GM19240 (cell line): Measurements from ENCODE around the gene RAI1.

Source experiments
- DNase-seq: peaks from one replicate; pipeline ENCODE4 v3.0.0; 2011; ENCODE audit warnings: low spot score; ENCODE audit not compliant: insufficient read length

RAI1 gene

DNA sequence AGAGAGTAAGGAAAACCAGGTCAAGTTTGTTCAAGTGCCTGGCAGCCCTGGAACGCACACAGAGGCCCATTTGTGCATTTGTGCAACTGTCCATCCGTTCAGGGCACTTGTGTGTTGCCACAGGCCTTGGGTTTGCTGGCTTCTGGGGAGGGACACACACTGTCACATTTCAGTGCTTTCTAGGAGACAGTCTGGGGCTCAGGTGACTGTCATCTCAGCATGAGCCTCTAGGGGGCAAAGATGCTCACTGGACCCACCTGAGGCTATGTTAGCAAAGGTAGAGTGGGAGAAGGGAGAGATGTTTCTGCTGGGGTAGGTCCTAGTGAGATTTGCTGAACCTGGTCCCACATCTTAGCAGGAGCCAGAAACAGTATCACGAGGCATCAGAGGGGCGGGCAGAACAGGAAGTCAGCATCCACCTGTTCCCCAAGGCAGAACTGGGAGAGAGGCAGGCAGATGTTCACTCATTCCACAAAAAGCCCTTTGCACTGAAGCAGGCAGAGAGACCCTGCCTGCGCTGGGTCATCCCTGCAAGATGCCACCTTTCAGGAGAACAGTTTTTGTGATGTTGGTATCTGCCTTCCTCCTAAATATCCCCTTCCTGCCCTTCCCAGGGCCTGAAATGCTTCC, 48.5 kb downstream of the RAI1 start:
- peak; percentile 69 for DNase-seq

DNA sequence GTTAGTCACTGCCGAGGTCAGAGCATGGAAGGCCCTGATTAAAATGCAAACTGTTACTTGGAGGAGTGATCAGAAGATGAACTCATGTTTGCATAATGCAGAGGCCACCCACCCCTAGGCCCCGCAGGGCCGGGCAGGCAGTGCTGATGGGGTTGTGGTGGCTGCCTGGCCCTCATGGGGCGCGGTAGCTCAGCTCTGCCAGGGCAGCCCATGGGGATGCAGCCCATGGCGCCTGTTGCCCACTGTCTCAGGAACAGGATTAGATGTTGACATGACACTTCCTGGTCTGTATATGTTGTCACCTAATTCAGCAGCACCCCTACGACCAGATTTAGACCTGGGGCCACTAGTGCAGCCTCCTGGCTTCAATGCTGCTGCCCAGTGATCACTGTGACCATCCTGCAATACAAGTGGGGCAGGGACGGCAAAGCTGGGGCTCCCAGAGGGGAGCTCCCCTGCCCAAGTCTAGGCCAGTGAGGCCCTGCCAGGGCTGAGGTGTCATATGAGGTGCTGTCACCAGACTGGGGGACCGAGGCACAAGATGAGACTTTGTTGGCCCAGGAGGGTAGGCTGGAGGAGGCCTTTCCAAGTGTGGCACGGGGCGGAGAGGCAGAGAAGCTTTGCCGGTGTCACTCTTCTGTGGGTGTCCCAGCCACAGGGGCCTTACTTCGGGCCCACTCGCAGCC, 49.1 kb downstream of the RAI1 start:
- DNase-seq: no peak

DNA sequence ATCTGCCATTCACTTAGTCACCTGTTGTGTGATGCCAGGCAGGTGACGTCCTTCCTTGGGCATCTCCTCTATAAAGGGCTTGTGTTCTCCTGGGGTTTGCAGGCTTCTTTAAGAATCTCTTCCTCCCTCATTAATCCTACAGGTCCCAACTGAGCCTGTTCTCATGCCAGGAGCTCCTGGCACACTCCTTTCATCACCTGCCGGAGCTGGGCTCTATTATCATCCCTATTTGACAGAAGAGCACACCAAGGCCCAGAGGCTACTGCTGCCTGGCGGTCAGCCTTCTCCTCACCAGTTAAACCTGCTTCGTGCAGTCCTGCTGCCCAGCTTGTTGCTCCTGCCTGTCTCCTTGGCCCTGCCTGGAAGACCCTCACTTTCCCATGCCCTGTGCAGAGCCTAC, 51.2 kb downstream of the RAI1 start:
- no peak for DNase-seq

DNA sequence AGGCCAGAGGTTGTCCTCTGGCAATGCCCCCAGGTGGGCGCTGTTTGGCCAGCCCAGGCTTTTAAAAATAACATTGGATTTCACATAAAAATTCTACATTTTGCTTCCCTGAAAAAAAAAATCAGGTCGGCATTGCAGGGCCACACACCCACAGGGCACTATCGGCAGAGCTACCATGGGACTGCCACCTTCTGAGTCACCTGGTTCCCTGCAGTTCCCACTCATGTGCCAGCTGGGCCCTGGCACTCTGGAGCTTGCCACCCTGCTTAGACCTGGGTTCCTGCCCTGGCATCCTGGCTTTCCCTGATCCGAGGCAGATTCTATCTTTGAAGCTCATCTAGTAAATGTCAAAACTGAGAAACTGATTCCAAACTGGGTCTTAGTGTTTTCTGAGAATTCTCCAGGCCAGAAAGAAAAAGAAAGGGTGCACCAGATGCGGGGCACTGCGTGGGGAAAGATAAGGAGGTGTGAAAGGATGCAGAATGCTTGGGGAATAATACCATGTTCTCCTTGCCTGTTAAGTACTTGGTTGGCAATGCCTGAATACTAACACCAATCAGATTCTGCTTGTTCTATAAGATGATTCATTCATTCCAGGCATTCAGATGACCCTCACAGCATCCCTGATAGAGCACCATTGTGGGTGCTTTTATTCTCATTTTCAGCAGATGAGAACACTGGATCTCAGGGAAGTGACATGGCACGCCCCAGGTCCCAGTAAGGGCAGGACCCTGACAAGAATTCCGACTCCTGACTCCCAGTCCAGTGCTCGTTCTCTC, 51.8 kb downstream of the RAI1 start:
- DNase-seq: no peak

DNA sequence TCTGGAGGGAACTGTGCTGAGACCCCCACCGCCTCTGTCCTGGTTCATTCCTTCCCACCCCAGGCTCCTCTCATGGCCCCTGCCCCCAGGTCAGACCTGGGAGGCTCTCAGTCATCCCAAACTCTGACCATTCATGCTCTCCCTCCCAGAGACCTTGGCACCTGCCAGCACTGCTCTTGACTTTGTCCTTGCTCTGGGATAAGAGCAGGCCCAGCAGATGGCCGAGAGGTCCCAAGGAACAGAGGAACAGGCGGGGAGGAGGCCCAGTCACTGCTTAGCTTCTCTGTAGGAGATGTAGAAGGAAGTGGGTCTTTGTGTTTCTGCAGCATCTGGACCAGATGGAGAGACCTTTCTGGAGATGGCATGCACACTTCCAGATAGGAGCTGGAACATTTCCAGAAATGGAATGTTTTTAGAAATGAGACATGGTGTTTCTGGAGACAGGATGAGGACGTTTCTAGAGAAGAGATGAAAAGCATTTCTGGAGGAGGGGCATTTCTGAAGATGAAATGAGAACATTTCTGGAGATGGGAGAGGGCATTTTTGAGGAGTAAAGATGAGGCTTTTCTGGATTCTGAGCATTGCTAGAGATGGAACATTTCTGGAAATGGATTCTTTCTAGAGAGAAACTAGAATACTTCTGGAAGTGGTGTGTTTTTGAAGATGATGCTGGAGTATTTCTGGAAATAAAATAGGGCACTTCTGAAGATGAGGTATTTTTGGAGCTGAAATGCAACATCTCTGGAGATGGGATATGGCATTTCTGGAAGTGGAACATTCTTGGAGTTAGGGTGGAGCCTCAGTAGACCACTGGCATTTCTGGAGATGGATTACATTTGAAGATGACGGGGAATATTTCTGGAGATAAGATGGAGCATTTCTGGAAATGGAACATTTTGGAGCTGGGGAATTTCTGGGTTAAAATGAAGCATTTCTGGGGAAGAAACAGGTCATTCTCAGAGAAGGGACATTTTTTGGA, 55.2 kb downstream of the RAI1 start:
- DNase-seq: no peak

DNA sequence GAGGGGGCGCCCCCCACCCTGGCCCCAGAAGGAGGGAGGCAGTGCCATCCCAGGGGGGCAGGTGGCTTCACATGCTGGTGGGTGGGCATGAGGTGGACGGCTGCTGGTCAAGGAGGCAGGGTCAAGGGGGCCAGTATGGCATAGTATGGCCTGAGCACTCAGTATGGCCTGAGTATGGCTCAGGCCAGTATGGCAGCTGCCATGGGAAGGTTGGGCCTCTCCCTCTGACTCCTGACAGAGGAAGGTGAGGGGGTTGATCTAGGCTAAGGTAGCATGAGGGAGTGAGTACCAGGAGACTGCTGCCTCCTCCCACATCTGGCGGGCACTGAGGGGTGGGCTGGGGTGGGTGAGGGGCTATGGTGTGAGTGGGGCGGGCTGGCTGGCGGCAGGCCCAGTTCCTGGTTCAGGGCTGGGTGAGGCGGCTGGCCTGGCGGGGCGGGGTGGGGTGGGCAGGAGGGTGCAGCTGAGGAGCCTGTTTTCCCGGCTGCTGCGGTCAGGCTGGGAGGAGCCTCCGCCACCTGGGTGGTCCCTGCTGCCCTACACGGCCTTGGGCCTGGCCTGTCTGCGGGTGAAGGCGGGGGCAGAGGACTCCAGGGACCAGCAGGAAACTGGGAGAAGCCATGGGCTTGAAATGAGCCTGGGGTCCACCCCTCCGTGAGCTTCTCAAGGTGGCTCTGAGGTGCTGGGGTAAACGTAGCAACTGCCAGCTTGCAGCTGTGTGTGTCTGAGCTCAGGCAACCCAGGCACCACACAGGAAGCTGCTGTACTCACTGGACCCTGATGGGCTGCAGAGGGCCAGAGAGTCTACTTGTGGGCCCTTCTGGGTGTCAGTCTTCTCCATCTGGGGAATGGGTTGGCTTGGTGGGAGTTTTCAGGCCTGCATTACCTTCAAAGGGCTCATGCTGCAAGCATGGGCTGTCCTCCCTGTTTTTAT, 57.0 kb downstream of the RAI1 start:
- no peak for DNase-seq

DNA sequence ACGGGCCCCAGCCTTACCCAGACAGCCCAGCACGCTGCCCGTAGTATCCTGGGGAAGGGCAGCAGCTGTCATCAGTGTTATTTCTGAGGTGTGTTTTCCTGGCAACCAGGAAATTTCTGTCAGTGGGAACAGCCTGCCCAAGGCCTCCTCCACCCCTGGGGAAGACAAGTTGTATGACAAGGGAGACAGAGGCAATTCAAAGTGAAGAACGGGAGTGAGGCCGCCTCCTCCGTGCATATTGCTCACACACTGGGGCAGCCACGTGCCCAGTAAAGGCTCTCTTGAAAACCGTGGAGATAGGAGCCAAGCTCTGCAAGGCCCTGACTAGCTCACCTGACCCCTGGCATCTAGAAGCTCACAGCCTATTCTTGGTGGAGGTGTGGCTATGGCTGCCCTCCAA, 57.6 kb downstream of the RAI1 start:
- no peak for DNase-seq

DNA sequence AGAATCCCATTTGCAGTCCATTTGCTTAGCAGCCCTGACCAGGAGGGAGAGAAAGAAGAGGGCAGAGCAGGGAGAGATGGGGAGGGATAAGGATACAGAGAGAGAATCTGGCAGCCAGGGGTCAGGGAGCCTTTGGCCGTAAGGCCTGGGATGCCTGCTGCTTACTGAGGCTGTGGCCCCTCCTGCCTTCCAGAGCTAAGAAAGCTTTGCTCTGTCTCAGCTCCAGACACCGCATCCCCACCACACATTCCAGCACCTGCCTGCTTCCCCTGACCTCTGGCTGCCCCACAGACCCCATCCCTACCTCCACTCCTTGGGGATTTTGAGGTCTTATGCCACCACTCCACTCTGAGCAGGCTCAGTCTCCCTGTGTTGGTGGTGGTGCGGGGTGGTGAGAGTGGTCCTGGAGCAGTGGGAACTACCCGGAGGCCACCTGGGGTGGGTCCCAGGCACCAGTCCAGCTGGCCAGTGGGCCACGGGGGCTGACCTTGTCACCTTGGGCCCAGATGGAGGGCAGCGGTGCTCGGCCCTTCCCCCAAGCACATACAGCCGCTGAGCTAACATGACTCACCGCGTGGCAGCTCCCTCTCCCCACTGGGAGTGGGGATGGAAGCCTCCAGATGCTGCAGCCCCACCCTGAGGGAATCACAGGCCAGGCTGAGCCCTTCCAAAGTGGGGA, 58.3 kb downstream of the RAI1 start:
- DNase-seq: no peak

DNA sequence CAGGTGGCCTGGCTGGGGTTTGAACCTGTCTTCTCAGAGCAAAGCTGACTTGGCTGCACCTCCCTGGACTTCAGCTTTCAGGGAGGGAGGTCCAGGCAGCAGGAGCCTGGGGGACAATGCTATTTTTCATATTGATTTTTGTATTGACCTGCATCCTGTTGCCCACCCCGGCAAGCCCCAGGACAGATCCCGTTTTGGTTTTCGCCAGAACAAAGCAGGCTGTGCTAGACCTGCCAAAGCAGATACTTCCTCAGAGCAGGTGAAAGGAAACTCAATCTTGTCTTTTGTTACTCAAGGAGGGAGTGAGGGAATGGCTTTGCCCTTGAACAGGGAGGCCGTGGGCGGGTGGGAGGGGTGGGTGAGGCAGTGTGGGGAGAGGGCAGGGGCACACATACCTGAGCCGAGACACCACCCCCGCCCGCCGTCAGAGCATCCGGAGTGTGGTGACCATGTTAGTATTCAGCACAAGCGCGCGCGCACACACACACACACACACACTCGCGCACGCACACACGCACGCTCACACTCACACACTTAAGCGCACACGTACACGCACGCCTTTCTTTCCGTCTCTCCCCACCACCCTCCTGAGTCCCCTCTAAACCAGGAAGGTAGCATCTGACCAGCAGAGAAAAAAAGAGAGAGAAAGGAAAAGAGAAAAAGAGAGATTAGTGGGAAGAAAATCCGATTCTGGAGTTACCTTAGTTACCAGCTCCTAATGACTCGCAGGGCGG, 59.5 kb downstream of the RAI1 start:
- no peak for DNase-seq

DNA sequence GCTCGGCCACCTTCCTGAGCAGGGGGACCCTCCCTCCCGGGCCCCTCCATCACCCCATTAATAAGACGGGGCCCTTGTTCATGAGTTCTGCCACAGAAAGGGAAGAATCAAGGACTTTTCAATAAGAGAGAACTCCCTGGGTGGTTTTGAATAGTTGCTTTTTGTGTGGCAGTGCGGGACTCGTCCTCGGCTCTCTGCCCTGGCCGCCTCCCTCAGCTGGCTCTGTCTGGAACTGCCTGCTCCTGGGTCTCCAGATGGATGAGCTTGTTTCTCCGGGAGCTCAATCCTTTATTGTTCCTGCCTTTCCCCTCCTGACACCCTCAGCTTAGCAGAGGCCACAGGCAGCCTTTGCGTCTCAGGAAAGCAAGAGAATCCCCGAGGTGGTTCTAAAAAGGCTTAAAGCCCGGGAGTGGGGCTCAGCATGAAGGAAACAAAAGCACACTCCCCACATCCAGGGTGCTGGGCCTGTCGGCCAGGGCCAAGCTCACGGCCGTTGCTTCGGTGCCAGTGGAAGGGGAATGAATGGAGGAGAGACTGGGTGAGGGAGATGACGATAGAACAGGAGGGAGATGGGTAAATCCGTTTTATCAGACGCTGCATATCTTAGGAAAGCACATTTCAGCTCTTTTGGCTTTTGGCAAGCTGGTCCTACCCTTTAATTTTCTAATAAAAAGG, 60.2 kb downstream of the RAI1 start:
- no peak for DNase-seq

DNA sequence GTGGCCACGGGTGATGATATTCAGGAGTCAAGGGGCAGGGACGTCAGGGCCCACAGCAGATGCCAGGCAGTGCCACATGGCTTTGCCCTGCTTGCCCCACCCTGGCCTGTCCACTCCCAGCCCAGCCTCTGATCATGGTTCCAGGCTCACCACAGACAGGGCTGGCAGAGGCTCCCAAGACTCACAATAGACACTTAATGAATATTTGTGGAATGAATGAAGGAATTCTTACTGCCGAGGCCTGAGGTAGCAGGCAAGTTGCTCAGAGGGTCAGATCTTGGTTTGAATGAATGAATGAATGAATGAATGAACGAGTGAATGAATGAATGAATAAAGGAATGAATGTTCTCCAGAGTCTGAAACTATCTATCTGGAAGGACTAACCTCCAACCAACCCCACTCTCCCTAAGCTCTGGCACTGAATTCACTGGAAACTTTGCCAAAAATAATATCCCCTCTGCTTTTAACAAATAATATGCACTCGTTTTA, 60.9 kb downstream of the RAI1 start:
- no peak for DNase-seq

DNA sequence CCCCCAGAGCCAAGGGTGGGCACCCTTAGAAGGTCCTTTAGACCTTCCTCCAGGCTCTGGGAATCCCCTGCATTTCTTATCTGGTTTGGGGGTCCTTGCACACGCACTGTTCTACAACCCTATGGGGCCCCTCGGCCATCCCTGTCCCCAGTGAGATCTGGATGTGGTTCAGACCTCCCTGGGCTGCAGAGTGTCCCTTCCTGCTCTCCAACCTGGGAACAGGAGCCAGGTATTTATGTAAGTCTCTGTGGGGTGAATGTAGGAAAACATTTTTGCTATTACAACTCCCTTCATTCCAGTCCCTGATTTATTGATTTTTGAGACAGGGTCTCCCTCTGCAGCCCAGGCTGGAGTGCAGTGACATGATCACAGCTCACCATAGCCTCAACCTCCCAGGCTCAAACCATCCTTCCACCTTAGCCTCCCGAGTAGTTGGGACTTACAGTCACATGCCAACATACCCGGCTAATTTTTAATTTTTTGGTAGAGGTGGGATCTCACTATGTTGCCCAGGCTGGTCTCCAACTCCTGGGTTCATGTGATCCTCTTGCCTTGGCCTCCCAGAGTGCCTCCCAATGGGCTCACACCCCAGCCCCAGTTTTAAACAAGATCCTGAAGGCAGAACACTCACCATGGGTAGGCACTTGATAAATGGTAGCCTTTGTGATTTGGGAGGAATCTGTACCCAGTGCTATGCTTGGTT, 61.6 kb downstream of the RAI1 start:
- no peak for DNase-seq

DNA sequence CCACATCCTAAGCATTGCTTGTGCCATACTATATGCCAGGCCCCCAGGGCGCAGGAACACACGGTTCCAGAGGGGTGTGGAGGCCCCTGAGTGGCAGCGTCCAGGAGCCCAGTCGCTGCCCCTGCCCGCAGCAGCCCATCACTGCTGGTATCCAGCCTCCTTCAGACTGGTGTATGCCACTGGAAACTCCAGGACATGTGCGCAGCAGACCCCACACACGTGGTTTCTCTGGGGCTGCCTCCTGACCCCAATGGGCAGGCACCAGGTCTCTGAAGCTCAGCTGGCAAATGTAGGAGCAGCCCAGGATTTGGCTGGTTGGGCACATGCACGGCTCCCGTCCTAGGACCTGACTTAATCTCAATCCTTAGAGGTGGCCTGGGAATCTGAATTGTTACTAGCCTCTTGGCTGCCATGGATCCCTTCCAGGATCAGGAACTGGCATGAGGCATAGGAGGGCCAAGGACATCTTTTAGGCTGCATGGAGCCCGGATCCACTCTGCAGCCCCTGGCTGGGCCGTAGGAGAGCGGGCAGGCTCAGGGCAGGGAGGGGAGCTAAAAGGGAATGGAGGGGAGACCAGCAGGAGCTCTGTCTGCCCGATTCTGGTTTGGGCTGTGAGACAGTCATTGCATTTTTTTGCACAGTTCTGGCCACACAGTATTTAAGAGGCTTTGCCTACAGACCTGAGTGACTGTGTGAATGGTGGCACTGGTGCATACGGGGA, 62.3 kb downstream of the RAI1 start:
- no peak for DNase-seq

DNA sequence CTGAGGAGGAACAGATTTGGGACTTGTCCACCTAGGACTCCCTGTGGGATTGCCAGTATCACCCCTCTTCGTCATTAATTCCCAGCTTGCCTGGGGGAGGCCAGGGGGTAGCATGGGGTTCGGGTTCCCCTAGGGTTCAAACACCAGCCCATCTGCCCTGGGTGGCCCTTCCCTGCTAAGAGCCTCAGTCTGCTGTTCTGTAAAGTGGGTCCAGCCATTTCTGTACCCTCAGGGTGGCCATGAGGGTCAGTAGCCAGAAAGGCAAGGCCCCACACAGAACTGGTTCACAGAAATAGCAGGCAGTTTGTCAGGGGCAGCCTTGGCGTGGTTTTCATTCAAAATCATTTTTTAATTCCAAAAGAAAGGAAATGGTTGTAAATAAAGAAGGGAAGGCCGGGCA, 62.9 kb downstream of the RAI1 start:
- DNase-seq: no peak

DNA sequence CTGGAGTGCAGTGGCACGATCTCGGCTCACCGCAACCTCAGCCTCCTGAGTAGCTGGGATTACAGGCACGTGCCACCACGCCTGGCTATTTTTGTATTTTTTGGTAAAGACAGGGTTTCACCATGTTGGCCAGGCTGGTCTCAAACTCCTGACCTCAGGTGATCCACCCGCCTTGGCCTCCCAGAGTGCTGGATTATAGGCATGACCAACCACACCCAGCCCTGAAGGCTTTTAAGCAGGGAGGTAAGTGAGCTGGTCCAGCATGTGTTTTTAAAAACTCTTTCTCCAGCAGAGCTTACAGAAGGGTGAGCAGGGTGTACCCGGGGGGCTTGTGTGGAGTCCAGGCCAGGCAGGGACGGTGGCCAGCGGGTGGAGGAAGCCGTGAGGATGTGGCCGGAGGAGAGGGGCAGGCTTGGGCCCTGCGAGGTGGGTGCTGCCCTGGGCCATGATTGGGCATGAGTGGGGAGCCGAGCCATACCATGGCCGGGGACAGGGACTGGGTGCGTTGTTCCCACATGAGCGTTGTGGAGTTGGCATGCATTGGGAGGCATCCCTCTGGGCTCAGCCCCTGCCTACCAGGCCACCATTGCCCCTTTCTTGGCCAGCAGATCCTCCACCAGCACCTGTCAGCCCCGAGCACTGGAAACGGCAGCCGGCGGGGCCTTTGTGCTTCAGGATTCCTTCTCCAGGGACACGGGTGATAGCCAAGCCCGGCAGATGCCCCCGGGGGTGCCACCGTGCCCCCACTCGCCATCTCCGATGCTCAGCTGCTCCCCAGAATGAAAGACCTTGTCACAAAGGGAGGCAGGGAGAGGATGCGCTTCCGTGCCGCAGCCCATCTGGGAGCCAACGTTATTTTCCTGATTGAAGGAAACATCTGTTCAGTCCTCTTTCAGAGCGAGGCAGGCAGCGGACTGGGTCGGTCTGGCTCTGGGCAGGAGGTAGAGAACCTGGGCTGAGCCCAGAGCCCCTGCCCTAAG, 64.5 kb downstream of the RAI1 start:
- no peak for DNase-seq

DNA sequence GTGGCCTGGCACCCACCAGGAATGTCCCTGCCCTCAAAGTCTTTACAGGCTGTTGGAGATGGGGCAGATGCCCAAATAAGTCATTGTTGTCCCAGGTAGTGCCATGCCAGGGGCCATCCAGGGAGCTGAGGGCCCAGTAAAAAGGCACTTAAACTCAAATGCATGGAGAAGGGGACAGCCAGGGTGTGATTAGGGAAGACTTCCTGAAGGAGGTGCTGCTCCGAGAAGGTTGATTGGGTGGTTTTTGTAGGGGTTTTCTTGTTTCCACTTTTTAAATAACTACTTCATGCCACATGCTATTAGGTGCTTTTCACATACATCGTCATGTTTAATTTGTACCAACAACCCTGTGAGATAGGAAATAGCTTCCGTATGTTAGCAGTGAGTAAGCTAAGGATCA, 66.9 kb downstream of the RAI1 start:
- no peak for DNase-seq
